Right lobe of liver (tissue), 4 donors: ENCODE data around the gene PIP4K2B.

ENCODE experiments used
- CTCF ChIP-seq, 4 donors: fragments of 200-600 bp in 3 of 4; fragments of 450-650 bp in 1 of 4; IDR thresholded peaks; one replicate each; pipeline versions ENCODE4 v1.5.1 to v1.8.0; 2016 to 2022; ENCODE audit warnings: antibody characterized with exemption in 4 of 4, mild to moderate bottlenecking in 2 of 4
- POLR2A ChIP-seq: fragments of 450-650 bp; IDR thresholded peaks from one replicate; pipeline ENCODE4 v1.6.1; 2017; ENCODE audit warnings: antibody characterized with exemption, mild to moderate bottlenecking
- donor health status: DM: no; HTN: no; CAD: no.
- donor health status: DM: no; HTN: no; CAD: no.
- donor health status: DM: no; HTN: yes; CAD: no.

- TF ChIP-seq CTCF (IDR thresholded peaks at IDR 0.05) (no peak), POLR2A (peak; percentile 60)
Measured at GRCh38 chr17:38799501-38800236, at the start of gene PIP4K2B.
